Measurements from ENCODE around the gene AMN1.
A peak's percentile ranks its signal among the peaks of the same experiment; 100 is the strongest.
"Not testable (repeated sequence)": the region's sequence is repeated elsewhere in the genome, so short reads cannot be mapped to it uniquely, and the experiment has no call there.

The AMN1 gene

GRCh38 chr12:31702047-31702446 is 26.8 kb downstream of the AMN1 start:
- peak; percentile 2 for DNase-seq (ENCODE audit: low read depth)
- H3K4me3 ChIP-seq (ENCODE audit: low read depth, low read length): no peak overlapping the region

- DNase-seq (ENCODE audit: low read depth); H3K4me3 ChIP-seq (ENCODE audit: low read depth, low read length): not testable (repeated sequence)
Measured at GRCh38 chr12:31689921-31690320, 38.9 kb downstream of the AMN1 start.

- DNase-seq (ENCODE audit: low read depth): no peak
- no peak overlapping the region for H3K4me3 ChIP-seq (ENCODE audit: low read depth, low read length)
Measured at GRCh38 chr12:31687101-31687527, 41.7 kb downstream of the AMN1 start.

GRCh38 chr12:31685801-31686200 is 43.0 kb downstream of the AMN1 start:
- H3K4me3 ChIP-seq (ENCODE audit: low read depth, low read length): no peak overlapping the region
- DNase-seq (ENCODE audit: low read depth): no peak

GRCh38 chr12:31682136-31682962 is 46.5 kb downstream of the AMN1 start:
- no peak overlapping the region for H3K4me3 ChIP-seq (ENCODE audit: low read depth, low read length)
- peak; percentile 58 for DNase-seq (ENCODE audit: low read depth)

DNA sequence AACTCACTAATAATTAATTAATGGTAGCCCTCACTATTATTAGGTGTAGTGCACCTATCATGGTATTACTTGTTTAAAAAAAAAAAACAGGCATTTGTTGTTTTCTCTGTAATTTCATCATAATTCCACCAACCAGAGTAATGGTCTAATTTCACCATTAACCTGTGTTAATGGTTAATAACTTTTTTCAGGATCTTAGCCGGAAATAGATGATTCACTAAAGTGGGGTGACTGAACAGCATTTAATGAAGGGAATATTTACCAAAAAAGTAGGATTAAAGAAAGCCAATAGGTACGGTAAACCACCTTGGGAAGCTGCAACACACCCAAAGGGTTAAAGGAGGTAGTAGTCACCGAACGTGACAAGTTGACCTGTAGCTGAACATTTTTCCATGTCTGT is 56.3 kb downstream of the AMN1 start:
- no peak overlapping the region for H3K4me3 ChIP-seq (ENCODE audit: low read depth, low read length)
- no peak for DNase-seq (ENCODE audit: low read depth)

GRCh38 chr12:31669582-31669981 is 59.2 kb downstream of the AMN1 start:
- not testable (repeated sequence) for H3K4me3 ChIP-seq (ENCODE audit: low read depth, low read length); DNase-seq (ENCODE audit: low read depth)

GRCh38 chr12:31669020-31669419 is 59.8 kb downstream of the AMN1 start:
- no peak overlapping the region for H3K4me3 ChIP-seq (ENCODE audit: low read depth, low read length)
- no peak for DNase-seq (ENCODE audit: low read depth)

DNA sequence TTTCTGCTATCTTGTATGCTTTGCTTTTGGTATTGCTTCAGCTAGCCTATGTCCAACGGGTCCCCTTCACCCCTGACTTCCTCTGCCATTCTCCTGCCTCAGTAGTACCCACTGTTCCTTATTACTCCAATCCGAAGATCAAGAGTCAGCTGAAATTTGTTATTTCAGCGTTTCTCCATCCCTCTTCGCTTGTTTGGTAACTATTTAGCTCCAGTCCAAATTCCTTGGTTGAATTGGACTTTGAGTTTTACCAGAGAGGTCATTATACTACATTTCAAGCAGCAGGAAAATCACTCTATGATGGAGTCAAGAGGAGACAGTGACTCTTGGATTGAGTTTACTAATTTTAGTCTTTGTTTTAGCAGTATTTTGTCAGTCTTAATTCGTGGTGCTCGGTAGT is 64.8 kb downstream of the AMN1 start:
- no peak for DNase-seq (ENCODE audit: low read depth)
- no peak overlapping the region for H3K4me3 ChIP-seq (ENCODE audit: low read depth, low read length)

- DNase-seq (ENCODE audit: low read depth): no peak
- no peak overlapping the region for H3K4me3 ChIP-seq (ENCODE audit: low read depth, low read length)
Measured at GRCh38 chr12:31663576-31663975, 65.2 kb downstream of the AMN1 start.

- DNase-seq (ENCODE audit: low read depth): no peak
- H3K4me3 ChIP-seq (ENCODE audit: low read depth, low read length): no peak overlapping the region
Measured at GRCh38 chr12:31662176-31662849, 66.5 kb downstream of the AMN1 start.

GRCh38 chr12:31659087-31659942 is 69.5 kb downstream of the AMN1 start, which contains the start of gene ETFBKMT:
Gene ETFBKMT (plus strand): TSS chr12:31659688. CDS start chr12:31661954, 2,266 bp downstream.
- peak within 1 kb of the TSS; percentile 77 for H3K4me3 ChIP-seq (ENCODE audit: low read depth, low read length)
- peak; percentile 42 for DNase-seq (ENCODE audit: low read depth)

DNA sequence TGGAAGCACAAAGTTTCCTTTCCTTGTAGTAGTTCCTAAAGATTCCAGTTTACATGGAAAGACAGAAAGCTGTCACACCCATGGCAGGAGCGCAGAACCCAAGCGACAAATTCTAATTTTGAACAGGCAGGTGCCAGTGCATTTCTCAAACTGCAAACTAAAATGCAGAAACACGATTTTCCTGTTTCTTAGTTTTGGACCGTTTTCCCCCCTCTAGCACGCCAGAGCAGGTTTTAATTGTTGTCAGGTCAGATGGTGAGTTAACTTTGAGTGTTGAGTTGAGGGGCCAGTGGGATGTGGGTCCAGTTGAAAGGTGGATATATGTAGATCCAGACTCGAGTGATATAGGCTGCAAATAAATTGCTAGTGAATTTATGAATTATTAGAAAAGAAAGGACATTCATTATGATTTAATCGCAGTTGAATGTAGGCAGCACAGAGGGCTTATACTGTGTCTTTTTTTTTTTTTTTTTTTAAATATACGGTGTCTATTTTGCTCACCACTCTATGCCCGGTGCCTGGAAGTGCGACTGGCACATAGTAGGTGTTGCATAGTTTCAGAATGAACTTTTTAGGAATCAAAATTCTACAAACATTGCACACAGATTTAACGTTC is 70.2 kb downstream of the AMN1 start:
- DNase-seq (ENCODE audit: low read depth): no peak
- peak overlapping the region; percentile 77 for H3K4me3 ChIP-seq (ENCODE audit: low read depth, low read length)

- H3K4me3 ChIP-seq (ENCODE audit: low read depth, low read length): no peak overlapping the region
- DNase-seq (ENCODE audit: low read depth): no peak
Measured at GRCh38 chr12:31655792-31656191, 73.0 kb downstream of the AMN1 start.

DNA sequence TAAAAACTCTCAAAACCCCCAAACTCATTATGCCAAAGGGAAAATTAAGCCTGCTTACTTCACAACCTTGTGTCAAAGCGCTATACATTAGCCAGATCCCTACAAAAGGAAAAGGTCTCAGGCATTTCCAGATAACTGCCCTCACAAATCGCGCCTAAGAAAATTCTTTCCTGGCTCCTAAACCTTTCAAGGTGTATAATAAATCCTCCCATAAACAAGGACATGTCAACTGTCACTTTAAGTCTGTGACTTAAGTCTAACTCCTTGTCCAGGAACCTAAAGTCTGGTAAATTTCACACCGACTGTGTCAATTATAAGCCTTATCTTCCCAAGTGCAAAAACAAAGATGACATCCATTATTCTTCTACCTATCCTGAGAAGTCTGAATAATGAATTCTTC is 73.6 kb downstream of the AMN1 start:
- no peak overlapping the region for H3K4me3 ChIP-seq (ENCODE audit: low read depth, low read length)
- DNase-seq (ENCODE audit: low read depth): no peak

- H3K4me3 ChIP-seq (ENCODE audit: low read depth, low read length): no peak overlapping the region
- no peak for DNase-seq (ENCODE audit: low read depth)
Measured at GRCh38 chr12:31651893-31652521, 76.8 kb downstream of the AMN1 start.

- no peak for DNase-seq (ENCODE audit: low read depth)
- H3K4me3 ChIP-seq (ENCODE audit: low read depth, low read length): no peak overlapping the region
Measured at GRCh38 chr12:31650918-31651317, 77.9 kb downstream of the AMN1 start.

- DNase-seq (ENCODE audit: low read depth): no peak
- H3K4me3 ChIP-seq (ENCODE audit: low read depth, low read length): no peak overlapping the region
Measured at GRCh38 chr12:31647086-31647491, 81.7 kb downstream of the AMN1 start.

DNA sequence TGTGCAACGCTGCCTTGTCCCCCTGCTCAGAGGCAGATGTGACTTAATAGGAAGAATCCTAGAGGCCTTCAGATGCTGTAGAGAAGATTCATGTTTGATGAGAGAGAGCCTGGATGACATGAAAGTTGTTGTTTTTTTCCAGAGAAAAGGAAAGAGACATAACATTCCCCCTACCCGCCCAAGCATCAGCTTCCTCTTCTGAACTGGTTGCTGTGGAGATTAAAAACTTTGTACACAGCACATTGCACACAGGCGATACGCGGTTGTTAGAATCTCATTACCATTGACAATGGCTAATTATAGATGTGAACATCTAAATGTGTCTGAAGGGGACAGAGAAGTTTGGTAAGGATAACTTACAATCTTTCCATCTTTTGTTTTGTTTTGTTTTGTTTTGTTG is 82.9 kb downstream of the AMN1 start:
- no peak for DNase-seq (ENCODE audit: low read depth)
- H3K4me3 ChIP-seq (ENCODE audit: low read depth, low read length): no peak overlapping the region
